GM12892 (cell line): ENCODE measurements around the gene CLNK.
A peak's percentile ranks its signal among the peaks of the same experiment; 100 is the strongest.

Experiments used
- DNase-seq: peaks from one replicate; pipeline ENCODE4 v3.0.0; 2011; ENCODE audit not compliant: insufficient read length
- FAIRE-seq: peaks from 2 replicates; lab custom pipeline; 2011; peaks lifted over from hg19 to GRCh38; lab: Jason Lieb, UNC
- POLR2A ChIP-seq: IDR thresholded peaks from 2 replicates; pipeline ENCODE4 v1.6.1; 2011; ENCODE audit warnings: low read depth, low read length, control low read depth
- POLR2AphosphoS5 ChIP-seq: IDR thresholded peaks from 2 replicates; pipeline ENCODE4 v1.6.1; 2011; ENCODE audit warnings: low read depth, low read length, control low read depth
- TAF1 ChIP-seq: IDR thresholded peaks from 2 replicates; pipeline ENCODE4 v1.6.1; 2011; ENCODE audit warnings: low read depth, mild to moderate bottlenecking, control low read depth, low read length, borderline replicate concordance

CLNK gene

GRCh38 chr4:10598829-10599228 is 85.7 kb downstream of the CLNK start:
- FAIRE-seq: no peak
- no peak for TF ChIP-seq POLR2AphosphoS5
- no peak for TF ChIP-seq POLR2A
- no peak for TF ChIP-seq TAF1

DNA sequence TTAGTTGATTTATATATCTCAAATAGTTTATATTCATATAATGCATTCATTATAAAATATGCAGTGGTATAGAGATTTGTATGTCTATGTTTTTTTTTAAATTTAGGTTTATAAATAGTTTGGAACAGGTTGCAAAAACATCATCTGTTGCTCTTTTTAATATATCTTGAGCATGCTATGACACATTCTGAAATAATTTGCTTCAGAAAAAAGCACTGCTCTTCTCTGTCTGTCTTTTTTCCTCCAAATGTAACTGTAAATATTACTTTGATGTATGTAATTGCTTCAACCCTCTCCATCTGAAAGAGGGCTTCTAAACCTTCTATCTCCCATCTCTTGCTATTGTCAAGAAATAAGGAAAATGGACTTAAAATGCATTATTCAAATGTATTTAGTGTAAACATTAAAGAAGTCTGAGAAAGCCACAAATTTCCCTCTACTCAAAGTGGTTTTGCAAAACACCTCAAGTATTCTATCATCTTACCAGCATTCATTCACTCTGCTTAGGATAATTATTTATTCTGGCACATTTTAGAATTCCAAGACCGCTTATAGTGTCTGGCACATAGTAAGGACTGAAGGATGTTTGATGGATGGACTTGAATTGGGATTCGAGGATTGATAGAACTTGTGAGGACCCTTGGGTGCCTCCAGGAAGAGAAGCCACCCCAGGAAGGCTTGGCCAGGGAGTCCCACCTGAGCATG is 87.8 kb downstream of the CLNK start:
- TF ChIP-seq POLR2A (no peak), TAF1 (no peak), POLR2AphosphoS5 (no peak)
- FAIRE-seq (no peak), DNase-seq (no peak)

More at GRCh38 chr4:10598829-10599228, 85.7 kb downstream of the CLNK start:
- no peak for DNase-seq

GRCh38 chr4:10593130-10593529 is 91.4 kb downstream of the CLNK start:
- no peak for FAIRE-seq
- TF ChIP-seq POLR2AphosphoS5: no peak
- no peak for TF ChIP-seq POLR2A
- no peak for TF ChIP-seq TAF1
- no peak for DNase-seq

DNA sequence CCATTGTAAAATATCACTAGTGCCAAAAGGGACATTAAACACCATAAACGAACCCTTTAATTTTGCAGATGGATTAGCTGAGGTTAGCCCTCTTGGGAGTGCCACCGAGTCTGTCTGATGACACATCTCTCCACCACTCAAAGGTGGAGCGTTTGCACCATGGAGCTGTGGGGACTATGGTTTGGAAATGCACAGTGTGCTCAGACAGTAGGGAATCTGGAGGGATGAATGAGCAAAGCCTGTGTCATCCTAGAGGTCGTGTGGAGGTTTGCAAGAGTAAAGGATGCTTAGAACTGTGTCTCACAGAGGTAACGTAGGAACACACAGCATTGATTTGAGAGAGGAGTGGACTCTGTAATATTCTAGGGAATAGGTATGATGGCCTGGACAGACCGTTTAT is 93.7 kb downstream of the CLNK start:
- DNase-seq: no peak
- TF ChIP-seq POLR2A (no peak), TAF1 (no peak), POLR2AphosphoS5 (no peak)

DNA sequence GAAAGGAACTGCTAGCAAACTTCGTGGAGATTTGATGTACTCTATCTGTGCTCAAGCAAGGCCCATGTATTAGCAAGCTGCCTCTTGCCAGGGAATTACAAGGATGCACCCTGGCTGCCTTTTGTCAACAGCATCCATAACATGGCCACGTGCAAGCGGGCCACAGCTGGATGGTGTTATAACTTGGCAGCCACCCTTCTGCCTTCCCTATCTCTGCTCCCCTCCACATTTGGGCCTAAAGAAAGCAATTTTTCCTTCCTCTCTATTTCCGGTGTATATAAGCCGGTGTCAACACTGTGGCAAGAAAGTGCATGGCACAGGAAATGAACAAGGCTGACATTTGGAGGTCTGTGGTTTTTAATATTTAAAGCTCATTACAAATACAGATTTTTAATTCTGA is 94.8 kb downstream of the CLNK start:
- DNase-seq (no peak), FAIRE-seq (no peak)
- TF ChIP-seq POLR2A (no peak), TAF1 (no peak), POLR2AphosphoS5 (no peak)

More for the DNA sequence above, 93.7 kb downstream of the CLNK start:
- FAIRE-seq: no peak

DNA sequence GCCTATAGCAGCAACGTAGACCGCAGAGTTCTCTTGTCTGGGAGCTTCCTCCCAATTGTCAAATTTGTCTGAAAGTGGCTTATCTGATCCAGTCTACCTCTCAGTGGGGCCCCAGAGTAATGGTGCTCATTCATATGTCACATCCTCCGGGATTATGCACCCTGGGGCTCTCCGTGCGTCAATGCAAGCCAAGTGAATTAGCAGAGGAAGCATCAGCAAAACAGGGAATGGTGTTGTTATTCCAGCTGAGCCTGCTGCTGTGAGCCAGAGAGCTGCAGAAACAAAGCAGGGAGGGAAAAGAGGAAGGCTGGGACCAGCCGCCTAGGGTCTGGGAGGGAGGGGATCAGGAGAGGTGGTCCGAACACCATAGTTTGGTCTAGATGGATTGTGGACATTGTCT is 95.2 kb downstream of the CLNK start:
- FAIRE-seq (no peak), DNase-seq (no peak)
- TF ChIP-seq TAF1 (no peak), POLR2AphosphoS5 (no peak), POLR2A (no peak)

- no peak for DNase-seq
- TF ChIP-seq TAF1 (no peak), POLR2A (no peak), POLR2AphosphoS5 (no peak)
- no peak for FAIRE-seq
Measured at GRCh38 chr4:10587697-10588096, 96.9 kb downstream of the CLNK start.

GRCh38 chr4:10587296-10587695 is 97.3 kb downstream of the CLNK start:
- DNase-seq (no peak), FAIRE-seq (no peak)
- no peak for TF ChIP-seq POLR2A
- TF ChIP-seq TAF1: no peak
- no peak for TF ChIP-seq POLR2AphosphoS5

GRCh38 chr4:10584042-10584441 is 100.5 kb downstream of the CLNK start:
- DNase-seq (no peak), FAIRE-seq (peak; percentile 40)
- TF ChIP-seq TAF1: no peak
- TF ChIP-seq POLR2AphosphoS5: no peak
- no peak for TF ChIP-seq POLR2A

DNA sequence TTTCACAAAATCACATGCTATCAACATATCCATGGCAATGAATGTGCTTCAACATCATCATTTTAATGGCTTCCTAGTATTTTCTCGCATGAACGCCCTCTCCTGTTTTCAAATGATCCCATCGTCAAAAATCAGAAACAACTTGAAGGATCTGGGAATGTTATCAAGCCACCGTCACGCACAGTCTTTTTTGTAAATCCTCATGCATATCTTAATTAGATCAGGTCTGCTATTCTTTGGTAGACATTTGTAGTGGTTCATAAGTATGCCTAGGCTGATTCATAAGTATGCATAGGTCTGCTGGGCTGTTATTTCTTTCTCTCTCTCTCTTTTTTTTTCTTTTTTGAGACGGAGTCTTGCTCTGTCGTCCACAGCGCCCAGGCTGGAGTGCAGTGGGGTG is 101.6 kb downstream of the CLNK start:
- DNase-seq: no peak
- no peak for FAIRE-seq
- TF ChIP-seq POLR2A: no peak
- no peak for TF ChIP-seq TAF1
- no peak for TF ChIP-seq POLR2AphosphoS5

DNA sequence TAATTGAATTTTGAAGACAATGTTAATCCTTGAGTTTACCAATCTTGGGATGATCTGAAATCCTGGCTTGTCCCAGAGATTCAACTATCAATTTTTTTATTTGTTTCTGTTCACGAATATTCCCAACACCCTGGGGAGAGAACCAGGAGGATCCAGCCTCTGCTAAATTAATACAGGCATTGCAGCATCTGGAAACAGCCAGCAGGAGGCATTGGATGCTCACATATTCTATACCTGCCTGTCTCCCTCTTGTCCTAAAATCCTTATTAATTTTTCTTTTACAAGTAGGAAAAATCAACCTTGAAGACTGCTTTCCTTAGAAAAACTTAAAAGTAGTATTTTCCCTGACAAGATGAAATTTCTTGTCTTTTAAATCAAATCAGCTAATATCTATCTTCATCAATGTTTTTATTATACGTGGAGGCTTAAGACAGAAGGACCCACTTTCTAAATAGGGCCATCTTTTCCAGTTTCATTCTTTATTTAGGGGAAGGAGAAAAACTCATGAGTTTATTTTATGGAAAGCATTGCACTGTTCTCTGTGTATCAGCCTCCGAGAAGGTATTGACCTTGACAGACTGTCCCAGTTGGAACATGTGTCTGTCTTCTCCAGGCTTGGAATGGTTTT is 102.4 kb downstream of the CLNK start:
- TF ChIP-seq POLR2AphosphoS5 (no peak), TAF1 (no peak), POLR2A (no peak)
- DNase-seq (no peak), FAIRE-seq (no peak)

GRCh38 chr4:10581022-10581421 is 103.5 kb downstream of the CLNK start:
- FAIRE-seq: no peak
- TF ChIP-seq POLR2AphosphoS5 (no peak), POLR2A (no peak), TAF1 (no peak)
- DNase-seq: no peak
